Stimulated activated CD4-positive, alpha-beta T cell treated with anti-CD3 and anti-CD28 coated beads, Interleukin-15, amount 100 ng/mL, for 48 hours (primary cell): ENCODE data around the gene CALD1.

Experiments used
- DNase-seq, 2 donors: peaks; one replicate each; pipeline ENCODE4 v3.0.0-alpha.2; 2020; ENCODE audit warnings: low read depth in 2 of 2

CALD1 gene

DNA sequence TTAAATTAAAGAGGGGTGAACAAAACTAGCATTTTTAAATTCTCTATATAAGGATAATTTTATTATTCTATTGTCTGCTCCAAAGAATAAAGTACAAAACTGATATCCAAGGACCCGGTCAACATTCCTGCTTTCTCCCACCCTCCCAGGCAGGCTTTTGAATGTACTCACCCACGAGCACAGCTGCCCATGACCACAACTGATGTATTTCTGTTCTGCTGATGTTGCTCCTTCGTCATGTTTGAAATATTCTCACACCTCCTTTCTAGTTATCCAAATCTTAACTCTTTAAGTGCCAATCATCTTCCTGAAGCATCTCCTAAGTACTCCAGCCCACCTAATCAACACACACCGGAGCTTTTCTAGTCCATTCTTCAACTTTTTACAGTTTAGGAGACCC, 46.7 kb downstream of the CALD1 start:
- no peak for DNase-seq

DNA sequence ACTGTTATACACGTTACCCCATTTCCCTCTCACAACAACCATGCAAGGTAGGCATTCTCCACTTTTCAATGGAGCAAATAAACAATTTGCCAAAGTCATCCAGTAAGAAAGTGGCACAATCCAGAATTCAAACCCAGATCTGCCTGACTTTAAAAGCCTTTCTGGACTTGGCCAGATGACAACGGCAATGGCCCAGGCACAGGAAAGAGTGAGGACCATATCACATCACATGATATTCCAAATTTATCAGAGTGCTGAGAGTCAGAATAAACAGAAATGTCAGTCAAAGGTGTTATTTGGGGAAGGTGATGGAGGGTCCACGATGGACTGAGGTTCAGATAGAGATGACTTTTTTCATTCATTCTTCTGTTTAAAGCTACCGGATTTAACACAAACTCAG, 48.0 kb downstream of the CALD1 start:
- DNase-seq = no peak

DNA sequence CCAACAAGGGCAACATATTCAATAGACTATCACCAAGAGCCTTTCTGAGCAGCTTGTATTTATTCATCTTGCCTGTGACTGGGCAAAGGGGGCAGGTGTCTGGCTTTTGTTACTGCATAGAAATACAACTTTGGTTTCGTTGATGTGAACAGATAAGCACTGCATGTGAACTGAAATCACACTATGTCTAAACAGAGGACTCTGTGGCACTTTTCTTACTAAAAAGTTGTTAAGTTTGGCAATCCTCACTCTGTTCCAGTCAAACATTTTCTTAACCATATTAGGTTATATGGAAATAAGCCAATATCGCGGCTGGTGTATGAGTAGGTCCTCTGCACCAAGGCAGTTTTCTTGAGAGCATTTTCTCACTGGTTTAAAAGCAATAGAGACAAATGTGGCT, 48.5 kb downstream of the CALD1 start:
- DNase-seq = no peak

DNA sequence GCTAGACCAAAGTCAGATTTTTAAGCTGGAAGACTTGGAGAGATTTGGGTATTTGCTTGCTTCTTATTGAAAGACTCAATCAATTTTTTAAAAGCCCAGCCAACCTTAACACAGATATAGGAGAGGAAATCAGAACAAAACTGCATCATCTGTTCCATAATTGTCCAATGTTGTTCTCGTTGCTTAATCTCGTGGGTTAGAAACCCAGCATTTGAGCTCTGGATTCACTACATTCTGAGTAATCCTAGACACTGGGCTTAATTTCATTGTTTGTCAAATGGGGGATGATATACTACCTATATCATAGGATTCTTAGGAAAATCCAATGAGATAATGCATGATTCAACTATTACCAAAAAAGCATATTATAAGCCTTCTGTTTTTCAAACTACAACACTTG, 48.9 kb downstream of the CALD1 start:
- DNase-seq = no peak

DNA sequence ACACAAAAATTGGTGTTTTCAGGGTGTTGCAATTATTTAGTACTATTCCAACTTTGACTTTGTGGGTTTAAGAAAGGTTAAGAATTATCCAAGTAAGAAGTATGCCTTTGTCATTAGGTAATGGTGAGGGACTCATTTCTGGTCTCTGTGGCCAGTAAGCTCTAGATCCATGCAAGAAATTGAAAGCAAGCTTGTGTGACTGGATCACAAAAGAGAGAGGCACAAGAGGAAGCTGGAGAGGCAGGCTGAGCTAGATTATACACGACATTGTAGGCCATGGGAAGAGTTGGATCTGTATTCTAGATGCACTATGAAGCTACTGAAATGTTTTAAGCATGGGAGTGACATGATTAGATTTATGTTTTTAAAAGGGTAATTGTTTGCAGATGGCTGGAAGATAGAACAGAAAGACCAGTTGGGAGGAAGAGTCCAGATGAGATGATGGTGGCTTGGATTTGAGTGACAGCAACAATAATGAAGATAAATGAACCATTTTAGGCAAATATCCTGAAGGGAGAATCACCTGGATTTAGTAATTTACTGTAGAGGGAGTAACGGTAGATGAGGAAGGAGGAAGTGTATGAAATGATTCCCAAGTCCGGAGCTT, 50.0 kb downstream of the CALD1 start:
- no peak for DNase-seq

DNA sequence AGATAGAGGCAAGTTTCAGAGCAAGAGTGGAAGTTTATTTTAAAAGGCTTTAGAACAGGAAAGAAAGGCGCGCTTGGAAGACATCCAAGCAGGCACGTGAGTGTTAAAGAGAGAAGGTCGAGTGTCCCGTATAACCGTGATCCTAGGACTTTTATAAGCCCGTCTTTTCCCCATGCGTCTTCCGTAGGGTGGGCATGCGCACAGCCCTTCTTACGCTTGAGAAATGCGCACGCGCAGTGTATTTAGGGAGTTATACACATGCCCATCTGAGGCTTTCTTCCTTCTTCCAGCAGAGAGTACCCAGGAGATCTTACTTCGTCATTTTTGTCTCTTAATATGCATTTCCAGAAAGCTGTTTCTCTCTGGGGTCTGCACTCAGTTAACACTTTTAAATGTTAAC, 52.4 kb downstream of the CALD1 start:
- DNase-seq = no peak

DNA sequence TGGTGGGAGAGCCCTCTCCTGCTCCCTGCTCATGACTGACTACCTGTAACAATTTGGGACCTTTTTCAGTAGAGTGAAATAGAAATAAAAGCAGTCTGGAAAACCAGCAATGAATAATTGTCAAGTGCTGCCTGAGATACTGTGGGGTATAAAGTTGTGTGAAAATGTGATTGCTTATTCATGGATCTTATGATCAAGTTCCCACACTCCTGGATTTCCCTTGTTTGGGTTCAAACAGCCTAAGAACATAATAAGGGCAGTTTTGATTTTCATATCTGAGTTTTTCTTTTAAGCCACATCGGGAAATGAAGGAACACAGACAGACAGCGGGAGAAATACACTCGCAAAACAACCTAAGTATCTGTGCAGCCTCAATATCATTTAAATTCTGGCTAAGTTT, 52.9 kb downstream of the CALD1 start:
- DNase-seq = no peak

DNA sequence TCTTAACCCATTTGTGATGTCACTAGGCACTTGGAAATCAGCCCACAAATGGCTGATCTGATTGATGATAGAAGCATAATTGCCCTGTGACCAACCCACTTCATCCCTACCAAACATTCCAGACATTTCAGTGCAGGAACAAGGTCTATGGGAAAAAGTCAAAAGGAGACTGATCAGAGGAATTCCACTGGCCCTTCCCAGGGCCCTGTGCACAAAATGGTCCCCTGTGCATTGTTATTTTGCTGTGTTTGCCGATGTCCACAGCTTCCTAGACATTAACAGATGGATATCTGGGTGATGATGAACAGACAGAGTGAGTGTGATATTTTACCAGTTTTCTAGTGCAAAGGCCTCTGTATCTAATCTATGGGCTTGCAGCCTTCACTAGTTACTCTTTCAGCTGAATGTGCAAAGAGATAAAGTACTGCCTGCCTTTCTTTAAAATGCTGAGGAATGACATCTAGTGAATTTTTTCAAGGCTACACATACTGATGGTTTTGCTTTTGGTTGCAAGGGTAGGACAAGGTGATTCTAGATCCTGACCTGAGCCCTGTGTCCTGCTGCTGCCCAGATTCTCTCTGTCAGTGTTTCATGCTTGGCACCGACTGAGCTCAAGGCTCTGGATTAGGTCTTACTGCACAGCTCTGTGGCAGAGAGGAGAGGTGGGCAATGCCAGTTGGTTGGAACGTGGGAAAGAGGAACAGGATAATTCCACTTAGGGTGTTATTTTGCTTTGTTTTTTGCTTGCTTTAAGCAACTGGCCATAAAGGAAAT, 55.4 kb downstream of the CALD1 start:
- DNase-seq = no peak

DNA sequence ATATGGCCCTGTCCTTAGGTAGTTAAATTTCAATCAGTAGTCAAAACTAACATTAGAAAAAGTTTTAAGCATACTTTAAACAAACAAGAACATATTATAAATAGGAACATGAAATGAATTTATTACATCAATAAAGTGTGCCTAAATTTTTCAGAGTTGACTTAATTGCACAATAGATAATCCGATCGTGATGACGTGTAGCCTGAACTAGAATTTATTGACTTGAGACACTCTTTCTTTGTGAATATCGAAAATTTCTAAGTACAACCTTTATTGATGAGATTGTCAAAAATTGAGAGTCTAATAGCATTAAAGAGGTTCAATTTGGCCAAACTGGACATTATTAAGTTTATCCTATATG, 56.0 kb downstream of the CALD1 start:
- no peak for DNase-seq

DNA sequence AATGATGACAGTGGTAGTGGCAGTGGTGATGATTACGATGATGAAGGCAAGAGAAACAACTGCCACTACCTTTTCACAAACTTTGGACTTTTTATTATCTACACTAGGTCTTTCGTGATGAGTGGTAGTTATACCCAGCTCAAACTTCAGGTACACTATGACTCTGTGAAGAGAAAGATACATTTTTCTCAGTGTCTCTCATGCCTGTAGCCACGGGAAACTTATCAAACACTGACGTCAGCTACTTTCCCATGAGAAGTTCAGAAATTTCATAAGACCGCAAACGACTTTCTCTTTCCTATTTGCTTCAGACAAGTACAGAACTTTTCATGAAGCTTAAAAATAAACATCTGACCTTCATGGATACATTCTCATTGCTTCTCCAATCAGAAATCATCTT, 57.0 kb downstream of the CALD1 start:
- DNase-seq = no peak

DNA sequence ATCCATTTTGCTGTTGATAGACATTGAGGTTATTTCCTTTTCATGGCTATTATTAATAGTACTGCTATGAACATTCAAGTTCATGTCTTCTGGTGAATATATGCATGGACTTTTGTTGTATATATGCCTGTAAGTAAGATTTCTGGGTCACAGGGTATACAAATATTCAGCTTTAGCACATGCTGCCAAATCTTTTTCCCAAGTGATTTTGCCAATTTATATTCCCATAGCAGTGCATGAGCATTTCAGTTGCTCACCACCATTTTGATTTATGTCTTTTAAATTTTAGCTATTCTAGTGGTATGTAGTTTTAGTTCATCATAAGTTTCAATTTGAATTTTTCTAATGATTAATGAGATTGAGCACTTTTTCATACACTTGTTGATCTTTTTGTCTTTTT, 59.9 kb downstream of the CALD1 start:
- no peak for DNase-seq

DNA sequence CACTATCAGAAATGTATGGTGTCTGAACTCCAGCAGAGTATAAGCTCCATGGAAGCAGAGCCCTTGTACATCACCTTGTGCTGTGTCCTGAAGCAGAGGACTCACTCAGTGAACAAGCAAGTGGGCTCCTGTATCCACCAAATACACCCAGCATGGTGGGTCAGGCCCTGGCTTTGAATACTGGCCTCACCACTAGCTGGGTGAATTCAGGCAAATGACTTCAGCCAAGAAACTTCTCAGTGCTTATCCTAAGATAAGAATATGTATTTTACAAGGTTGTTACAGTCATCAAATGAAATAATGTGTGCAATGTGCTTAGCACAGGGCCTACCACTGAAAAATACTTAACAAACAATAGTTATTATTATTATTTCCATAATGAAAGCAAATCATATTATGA, 62.6 kb downstream of the CALD1 start:
- DNase-seq = no peak

DNA sequence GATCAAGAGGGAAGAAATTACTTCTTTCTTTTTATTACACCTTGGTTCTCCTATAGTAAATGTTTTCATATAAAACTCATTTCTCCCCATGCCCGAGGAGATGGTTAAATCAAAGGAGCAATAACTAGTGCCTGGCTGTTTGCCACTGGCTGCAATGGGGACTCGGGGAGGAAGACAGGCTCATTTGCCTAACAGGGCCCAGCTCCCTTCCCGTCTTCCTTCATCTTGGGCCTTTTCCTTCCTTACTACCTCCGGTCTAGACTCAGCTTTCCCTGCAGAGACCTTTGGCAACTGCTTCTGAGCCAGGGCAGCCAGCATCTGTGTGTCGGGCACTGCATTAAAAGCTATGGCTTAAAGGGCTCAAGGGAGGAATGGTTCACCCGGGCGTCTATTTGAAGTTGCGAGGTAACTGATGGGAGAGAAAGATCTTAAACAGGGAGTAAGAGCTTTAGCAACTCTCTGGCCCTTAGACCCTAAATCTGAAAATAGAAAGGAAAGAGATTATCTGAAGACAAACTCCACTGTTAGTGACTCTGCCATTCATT, 63.5 kb downstream of the CALD1 start:
- DNase-seq = no peak

DNA sequence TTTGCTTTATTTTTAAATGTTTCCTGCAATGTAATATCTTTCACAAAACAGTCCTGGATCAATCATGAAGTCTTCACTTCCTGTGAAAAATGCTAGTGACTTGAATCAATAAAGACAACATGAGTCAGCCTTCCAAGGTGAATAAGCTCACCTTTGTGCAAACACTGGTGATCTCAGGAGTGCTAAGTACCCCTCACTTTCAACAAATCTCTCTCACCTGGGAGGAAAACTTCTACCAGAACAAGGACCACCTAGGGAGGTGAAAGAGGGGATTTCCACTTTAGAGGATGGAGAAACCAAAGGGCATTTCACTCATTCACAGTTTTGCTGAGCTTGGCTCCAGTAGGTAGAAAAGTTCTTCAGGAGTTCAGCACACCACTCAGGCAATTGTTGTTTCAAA, 64.8 kb downstream of the CALD1 start:
- no peak for DNase-seq

DNA sequence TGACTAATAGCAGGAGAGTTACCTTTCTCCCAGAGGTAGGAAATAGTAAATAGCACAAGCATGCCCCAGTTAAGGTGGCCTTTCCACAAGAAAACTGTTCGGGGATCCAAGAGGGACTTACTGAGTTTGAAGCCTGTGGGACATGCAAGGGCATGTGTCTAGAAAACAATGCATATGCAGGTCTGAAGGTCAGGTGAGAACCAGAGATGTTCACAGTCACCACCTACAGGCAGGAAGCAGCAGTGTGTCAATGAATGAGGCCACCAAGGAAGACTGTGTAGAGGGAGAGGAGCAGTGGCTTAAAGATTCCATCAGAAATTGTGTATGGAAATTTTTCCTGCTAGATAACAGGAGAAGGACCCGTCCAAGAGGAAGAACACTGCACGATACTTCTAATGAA, 66.0 kb downstream of the CALD1 start:
- no peak for DNase-seq

DNA sequence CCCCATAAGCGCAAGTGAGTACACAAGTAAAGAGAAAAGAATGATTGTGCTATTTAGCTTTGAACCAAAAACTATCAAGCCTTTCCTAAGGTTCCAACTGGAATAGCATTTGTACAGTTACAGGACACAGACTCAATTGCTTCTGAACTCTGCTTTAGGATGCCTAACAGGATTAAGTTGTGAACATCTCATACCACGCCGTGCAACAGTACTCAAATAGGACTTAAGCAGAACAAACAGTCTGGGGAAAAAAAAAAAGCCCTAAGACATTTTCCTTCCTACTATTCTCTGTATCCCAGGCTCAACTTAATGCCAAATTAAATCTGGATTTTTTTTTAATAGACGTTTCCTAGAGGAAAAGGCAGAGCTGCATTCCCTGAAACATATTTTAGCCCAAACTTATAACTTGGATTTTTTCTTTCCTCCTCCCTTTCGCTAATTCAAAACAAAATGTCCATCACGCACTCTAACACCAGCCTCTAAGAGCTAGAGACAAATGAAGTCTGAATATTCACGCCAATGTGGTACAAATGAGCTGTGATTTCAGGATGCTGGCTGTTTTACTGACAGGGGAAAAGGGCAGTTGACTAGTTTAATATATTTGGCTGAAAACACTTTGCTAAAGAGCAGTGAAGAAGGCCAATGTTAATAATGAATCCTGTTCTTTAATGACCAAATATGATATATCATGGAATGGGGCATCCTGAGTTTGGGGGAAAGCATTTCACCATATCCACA, 68.6 kb downstream of the CALD1 start:
- DNase-seq = no peak

DNA sequence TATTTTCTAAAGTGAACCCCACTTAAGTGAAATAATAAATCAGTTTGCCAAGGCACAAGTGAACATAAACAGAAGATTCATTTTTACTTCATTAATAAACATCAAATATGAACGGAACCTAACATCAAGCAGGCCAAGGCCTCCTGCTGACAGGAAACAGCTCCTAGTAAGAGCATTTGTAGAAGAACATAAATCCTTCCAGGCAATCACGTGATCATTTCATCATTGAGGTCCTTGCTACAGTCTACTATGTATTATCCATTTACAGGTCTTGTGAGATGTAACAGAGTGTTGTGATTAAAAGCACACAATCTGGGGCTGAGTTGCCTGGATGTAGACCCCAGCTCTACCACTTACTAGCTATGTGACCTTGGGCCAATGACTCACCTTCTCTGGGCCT, 70.6 kb downstream of the CALD1 start:
- no peak for DNase-seq

DNA sequence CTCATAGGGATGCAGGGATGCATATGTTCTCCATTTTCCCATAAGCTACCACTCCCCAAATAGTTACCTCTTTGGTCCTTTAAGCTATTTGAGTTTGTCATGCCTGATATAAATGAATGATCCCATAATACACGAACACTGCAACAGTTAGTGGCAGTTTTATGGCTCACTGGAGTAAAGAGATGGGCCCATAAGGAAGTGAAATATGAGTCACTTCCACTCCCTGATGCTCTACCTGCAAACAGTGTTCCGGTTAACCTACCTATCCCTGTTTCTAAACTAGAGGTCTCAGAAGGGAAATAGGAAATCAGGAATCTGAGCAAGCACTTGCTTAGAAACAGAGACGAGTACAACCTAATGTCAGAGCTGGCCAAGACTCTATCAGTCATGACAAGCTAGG, 71.7 kb downstream of the CALD1 start:
- no peak for DNase-seq

DNA sequence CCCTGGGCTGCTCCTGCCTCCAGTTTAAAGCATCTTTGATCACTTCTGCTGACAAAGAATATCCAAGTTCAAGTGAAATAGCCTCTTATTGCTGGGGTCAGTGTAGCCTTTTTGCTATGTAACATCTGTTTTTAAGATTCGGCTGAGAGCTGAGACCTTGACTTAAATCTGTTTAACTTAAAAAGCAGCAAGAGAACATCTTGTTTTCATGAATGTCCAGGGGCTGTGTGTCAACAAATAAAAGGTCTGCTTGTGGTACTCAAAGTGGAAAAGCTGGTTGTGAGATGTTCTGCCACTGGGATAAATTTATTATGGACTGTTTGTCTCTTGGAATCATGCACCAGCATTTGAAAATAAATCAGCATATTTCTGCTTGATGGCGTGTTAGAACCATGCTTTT, 73.2 kb downstream of the CALD1 start:
- no peak for DNase-seq

DNA sequence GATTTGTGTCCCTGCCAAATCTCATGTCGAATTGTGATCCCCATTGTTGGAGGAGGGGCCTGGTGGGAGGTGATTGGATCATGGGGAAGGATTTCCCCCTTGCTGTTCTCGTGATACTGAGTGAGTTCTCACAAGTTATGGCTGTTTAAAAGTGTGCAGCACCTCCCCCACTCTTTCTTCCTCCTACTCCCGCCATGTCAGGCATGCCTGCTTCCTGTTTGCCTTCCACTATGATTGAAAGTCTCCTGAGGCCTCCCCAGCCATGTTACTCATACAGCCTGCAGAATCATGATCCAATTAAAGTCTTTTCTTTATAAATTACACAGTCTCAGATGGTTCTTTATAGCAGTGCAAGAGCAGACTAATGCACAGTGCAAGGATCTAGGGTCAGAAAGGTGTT, 75.4 kb downstream of the CALD1 start:
- DNase-seq = no peak

DNA sequence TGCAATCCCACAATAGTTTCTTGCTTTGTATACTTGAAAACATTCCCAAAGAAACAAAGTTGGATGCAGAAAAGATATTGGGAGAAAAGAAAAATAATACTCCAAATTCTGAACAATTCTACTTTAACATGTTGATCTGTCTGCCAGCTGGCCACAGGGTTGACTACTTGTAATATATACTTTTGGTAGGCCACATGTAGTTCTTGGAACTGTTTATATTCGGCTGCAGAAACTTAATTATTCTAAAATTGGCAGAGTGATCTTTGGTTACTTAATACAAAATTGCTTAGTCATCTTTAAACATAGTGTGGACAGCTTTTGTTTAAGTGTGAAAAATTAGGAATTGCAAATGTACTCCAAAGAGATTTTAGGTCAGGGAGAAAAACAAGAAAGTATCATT, 76.0 kb downstream of the CALD1 start:
- no peak for DNase-seq

DNA sequence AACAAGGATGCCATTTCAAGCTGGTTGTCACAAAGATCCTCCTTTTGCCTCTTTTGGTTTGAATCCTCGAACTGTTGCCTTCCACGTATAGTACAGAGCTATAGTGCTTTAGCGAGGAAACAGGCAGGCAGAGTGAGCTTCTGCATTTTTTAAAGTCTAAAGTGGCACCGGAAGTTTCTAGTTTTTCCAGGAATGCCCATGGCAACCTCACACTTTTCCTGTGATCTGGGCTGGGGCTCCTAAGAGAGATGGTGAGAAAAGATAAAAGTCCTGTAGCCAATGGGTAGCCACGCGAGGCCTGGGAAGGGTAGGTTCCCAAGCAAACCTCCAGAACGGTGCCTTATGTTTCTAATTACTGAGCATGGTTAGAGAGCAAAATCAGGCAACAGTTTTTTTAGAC, 76.7 kb downstream of the CALD1 start:
- no peak for DNase-seq

DNA sequence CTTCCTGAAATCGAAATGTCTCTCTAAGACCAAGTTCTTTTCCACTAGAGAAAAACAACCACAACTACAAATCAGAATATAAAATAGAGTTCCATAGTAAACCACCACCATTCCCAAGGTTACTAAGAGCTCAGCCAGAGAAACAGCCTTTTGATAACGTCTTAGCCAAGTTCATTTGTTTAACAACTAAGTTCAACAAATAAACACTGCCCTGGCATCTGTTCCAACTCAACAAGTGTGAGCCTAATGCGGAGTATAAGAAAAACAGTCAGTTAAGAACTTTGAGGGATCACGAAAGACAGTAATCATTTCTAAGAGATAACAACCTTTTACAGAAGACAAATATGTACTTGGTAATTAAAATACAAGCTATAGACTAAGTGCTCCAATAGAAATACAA, 77.3 kb downstream of the CALD1 start:
- no peak for DNase-seq
